ENCODE data around the gene NDUFC1.
"Not testable (repeated sequence)": the region's sequence is repeated elsewhere in the genome, so short reads cannot be mapped to it uniquely, and the experiment has no call there.

NDUFC1 gene

GRCh38 chr4:139267301-139267700, 35.0 kb downstream of the NDUFC1 start:
- no peaks in the 10 kb centered on the region for H3K36me3 ChIP-seq (replicated peaks)
- H3K27me3 ChIP-seq (replicated peaks), result no peaks in the 10 kb centered on the region
- no peak overlapping the region for H3K27ac ChIP-seq
- TF ChIP-seq CTCF (IDR thresholded peaks at IDR 0.05; ENCODE audit: low read depth, low read length, missing control alignments), result no peak
- no peak overlapping the region for H3K4me3 ChIP-seq (ENCODE audit: low read depth, low read length)
- in situ Hi-C loops (cut with HindIII; ENCODE audit: low pct_ligation_motif_present, low sequenced_read_pairs), result no loop called here
- no peak for DNase-seq

GRCh38 chr4:139266583-139267257, 35.6 kb downstream of the NDUFC1 start:
- H3K27me3 ChIP-seq (replicated peaks), result no peaks in the 10 kb centered on the region
- TF ChIP-seq CTCF (IDR thresholded peaks at IDR 0.05; ENCODE audit: low read depth, low read length, missing control alignments), result peak; percentile 10
- in situ Hi-C loops (cut with HindIII; ENCODE audit: low pct_ligation_motif_present, low sequenced_read_pairs), result no loop called here
- no peaks in the 10 kb centered on the region for H3K36me3 ChIP-seq (replicated peaks)
- peak overlapping the region; percentile 43 for H3K4me3 ChIP-seq (ENCODE audit: low read depth, low read length)
- H3K27ac ChIP-seq, result no peak overlapping the region
- peak; percentile 68 for DNase-seq

GRCh38 chr4:139266208-139266582, 36.1 kb downstream of the NDUFC1 start:
- no peaks in the 10 kb centered on the region for H3K27me3 ChIP-seq (replicated peaks)
- no peak for TF ChIP-seq CTCF (IDR thresholded peaks at IDR 0.05; ENCODE audit: low read depth, low read length, missing control alignments)
- no peak overlapping the region for H3K27ac ChIP-seq
- peak overlapping the region; percentile 43 for H3K4me3 ChIP-seq (ENCODE audit: low read depth, low read length)
- in situ Hi-C loops (cut with HindIII; ENCODE audit: low pct_ligation_motif_present, low sequenced_read_pairs), result no loop called here
- no peak for DNase-seq
- H3K36me3 ChIP-seq (replicated peaks), result no peaks in the 10 kb centered on the region

GRCh38 chr4:139265654-139266053, 36.6 kb downstream of the NDUFC1 start:
- no peaks in the 10 kb centered on the region for H3K27me3 ChIP-seq (replicated peaks)
- DNase-seq, result no peak
- no peaks in the 10 kb centered on the region for H3K36me3 ChIP-seq (replicated peaks)
- no peak overlapping the region for H3K4me3 ChIP-seq (ENCODE audit: low read depth, low read length)
- in situ Hi-C loops (cut with HindIII; ENCODE audit: low pct_ligation_motif_present, low sequenced_read_pairs), result no loop called here
- H3K27ac ChIP-seq, result no peak overlapping the region
- no peak for TF ChIP-seq CTCF (IDR thresholded peaks at IDR 0.05; ENCODE audit: low read depth, low read length, missing control alignments)

GRCh38 chr4:139256349-139256748, 45.9 kb downstream of the NDUFC1 start:
- no peaks in the 10 kb centered on the region for H3K27me3 ChIP-seq (replicated peaks)
- no peak for TF ChIP-seq CTCF (IDR thresholded peaks at IDR 0.05; ENCODE audit: low read depth, low read length, missing control alignments)
- no peak overlapping the region for H3K4me3 ChIP-seq (ENCODE audit: low read depth, low read length)
- H3K36me3 ChIP-seq (replicated peaks), result no peaks in the 10 kb centered on the region
- H3K27ac ChIP-seq, result no peak overlapping the region
- in situ Hi-C loops (cut with HindIII; ENCODE audit: low pct_ligation_motif_present, low sequenced_read_pairs), result no loop called here
- no peak for DNase-seq

- DNase-seq; H3K4me3 ChIP-seq (ENCODE audit: low read depth, low read length); H3K36me3 ChIP-seq (replicated peaks); in situ Hi-C loops (cut with HindIII; ENCODE audit: low pct_ligation_motif_present, low sequenced_read_pairs); H3K27me3 ChIP-seq (replicated peaks); H3K27ac ChIP-seq: not testable (repeated sequence)
Measured at GRCh38 chr4:139255581-139255980, 46.7 kb downstream of the NDUFC1 start.

Data from brain microvascular endothelial cell (primary cell).